ENCODE data around the gene SLC2A8. TPM values are rescaled to one million over a fixed set of nuclear protein-coding genes. Genes with fewer than 3 reads are reported as not detected.
A peak's percentile ranks its signal among the peaks of the same experiment; 100 is the strongest.

Gene SLC2A8
- total and polyA plus RNA-seq, 9 donors, result 6.2 to 21.2 (median 17.8) TPM

- TF ChIP-seq CTCF (IDR thresholded peaks at IDR 0.05), result no peak
- no peak for TF ChIP-seq EP300 (IDR thresholded peaks at IDR 0.05)
- TF ChIP-seq POLR2A (IDR thresholded peaks at IDR 0.05), result no peak
- Histone ChIP-seq H3K27ac (peak overlapping the region in 1 of 2 donors; percentile 86), H3K36me3 (no peaks in the 10 kb centered on the region), H3K4me3 (peak overlapping the region; percentile 81), H3K27me3 (no peaks in the 10 kb centered on the region), H3K9me3 (no peaks in the 10 kb centered on the region), H3K4me1 (ENCODE audit: insufficient read depth) (peaks cover 11% of the 10 kb centered on the region)
- DNase-seq, result no peak
- 20 to 30% (median 26%) methylated on average over 6 of the region's 6 CpGs for WGBS, 3 donors
- intact Hi-C loops (cut with DNase I), result no loop called here
Measured at GRCh38 chr9:127422787-127423186, 25.8 kb downstream of the SLC2A8 start.

GRCh38 chr9:127423476-127423933, 26.5 kb downstream of the SLC2A8 start:
- peak overlapping the region; percentile 81 for H3K4me3 ChIP-seq
- whole genome bisulfite sequencing, 3 donors, result 0% methylated on average over 9 of the region's 9 CpGs
- no peaks in the 10 kb centered on the region for H3K9me3 ChIP-seq
- intact Hi-C loops (cut with DNase I), result no loop called here
- no peaks in the 10 kb centered on the region for H3K27me3 ChIP-seq
- no peak for DNase-seq
- H3K36me3 ChIP-seq, result no peaks in the 10 kb centered on the region
- peak overlapping the region; percentile 81 to 86 for H3K27ac ChIP-seq
- no peak for TF ChIP-seq CTCF (IDR thresholded peaks at IDR 0.05)
- no peak for TF ChIP-seq EP300 (IDR thresholded peaks at IDR 0.05)
- no peak for TF ChIP-seq POLR2A (IDR thresholded peaks at IDR 0.05)
- peaks cover 11% of the 10 kb centered on the region for H3K4me1 ChIP-seq (ENCODE audit: insufficient read depth)

GRCh38 chr9:127423934-127424675, 27.1 kb downstream of the SLC2A8 start, which contains the start of gene ZNF79:
ZNF79 (plus strand) TSS chr9:127424382; CDS start chr9:127424788, 406 bp downstream.
- WGBS, 3 donors, result 0% methylated on average over 52 to 54 of the region's 54 CpGs
- Histone ChIP-seq H3K4me3 (peak within 1 kb of the TSS; percentile 81), H3K9me3 (no peaks in the 10 kb centered on the region), H3K27me3 (no peaks in the 10 kb centered on the region), H3K36me3 (no peaks in the 10 kb centered on the region), H3K4me1 (ENCODE audit: insufficient read depth) (peaks cover 8% of the 10 kb centered on the region), H3K27ac (peak within 1 kb of the TSS; percentile 81 to 86)
- peak; percentile 92 to 95 (median 93) for DNase-seq
- intact Hi-C loops (cut with DNase I), result no loop called here
- TF ChIP-seq POLR2A (IDR thresholded peaks at IDR 0.05), result peak; percentile 56
- TF ChIP-seq EP300 (IDR thresholded peaks at IDR 0.05), result peak; percentile 45
- TF ChIP-seq CTCF (IDR thresholded peaks at IDR 0.05), result peak in 1 of 3 donors; percentile 21

GRCh38 chr9:127424676-127424999, 27.7 kb downstream of the SLC2A8 start:
- no peaks in the 10 kb centered on the region for H3K36me3 ChIP-seq
- no peak for DNase-seq
- 0% methylated on average over 13 of the region's 13 CpGs for WGBS, 3 donors
- H3K9me3 ChIP-seq, result no peaks in the 10 kb centered on the region
- peak overlapping the region; percentile 81 for H3K4me3 ChIP-seq
- H3K27ac ChIP-seq, result peak overlapping the region in 1 of 2 donors; percentile 86
- intact Hi-C loops (cut with DNase I), result no loop called here
- TF ChIP-seq CTCF (IDR thresholded peaks at IDR 0.05), result no peak
- no peak for TF ChIP-seq EP300 (IDR thresholded peaks at IDR 0.05)
- no peak for TF ChIP-seq POLR2A (IDR thresholded peaks at IDR 0.05)
- no peaks in the 10 kb centered on the region for H3K27me3 ChIP-seq
- peaks cover 8% of the 10 kb centered on the region for H3K4me1 ChIP-seq (ENCODE audit: insufficient read depth)

Measured in ovary (tissue), 9 donors.